ENCODE data around the gene MGAT2.

- TF ChIP-seq TAF1 (IDR thresholded peaks at IDR 0.05; ENCODE audit: borderline replicate concordance, low read depth, low read length), result no peak
- no peak for TF ChIP-seq MAX (IDR thresholded peaks at IDR 0.05; ENCODE audit: low read depth)
- no peak for TF ChIP-seq EP300 (IDR thresholded peaks at IDR 0.05; ENCODE audit: borderline replicate concordance in 1 of 2, low read depth in 1 of 2, low read length in 1 of 2)
- no peak for TF ChIP-seq CTCF (IDR thresholded peaks at IDR 0.05)
These were observed 39.2 kb downstream of the MGAT2 start for GRCh38 chr14:49659526-49660455.

All from SK-N-SH (cell line).